Endodermal cell (in vitro differentiated cells): ENCODE data around the gene C19orf85. TPM values are rescaled to one million over a fixed set of nuclear protein-coding genes. Genes with fewer than 3 reads are reported as not detected.

Source experiments
- DNase-seq: peaks from one replicate; pipeline ENCODE4 v3.0.0-alpha.2; 2017
- H3K27ac ChIP-seq: 2 replicates; pipeline ENCODE4 v1.5.1; 2013; ENCODE audit warnings: mild to moderate bottlenecking, low read depth, low read length, moderate library complexity
- H3K27me3 ChIP-seq: 2 replicates; pipeline ENCODE4 v1.6.1; 2013; ENCODE audit warnings: mild to moderate bottlenecking, low read length, moderate library complexity; ENCODE audit not compliant: insufficient read depth, control insufficient read depth, poor library complexity, severe bottlenecking
- H3K36me3 ChIP-seq: 2 replicates; pipeline ENCODE4 v1.7.0; 2013; ENCODE audit warnings: mild to moderate bottlenecking, low read length, moderate library complexity; ENCODE audit not compliant: control insufficient read depth, insufficient read depth
- H3K4me1 ChIP-seq: one replicate; pipeline ENCODE4 v1.7.0; 2013; ENCODE audit warnings: low read length; ENCODE audit not compliant: control insufficient read depth, insufficient read depth
- H3K4me3 ChIP-seq: 2 replicates; pipeline ENCODE4 v1.5.1; 2013; ENCODE audit warnings: mild to moderate bottlenecking, low read length, moderate library complexity
- H3K9ac ChIP-seq: 2 replicates; pipeline ENCODE4 v1.6.1; 2013; ENCODE audit warnings: mild to moderate bottlenecking, low read length, moderate library complexity; ENCODE audit not compliant: poor library complexity, severe bottlenecking; ENCODE audit errors: extremely low read depth
- H3K9me3 ChIP-seq: 2 replicates; pipeline ENCODE4 v1.6.1; 2013; ENCODE audit warnings: mild to moderate bottlenecking, low read length, moderate library complexity; ENCODE audit not compliant: control insufficient read depth
- H3K27ac Mint-ChIP-seq: 2 replicates; pipeline ENCODE4 v1.8.0; 2020; ENCODE audit warnings: mixed read lengths
- H3K27me3 Mint-ChIP-seq: 2 replicates; pipeline ENCODE4 v1.8.0; 2021; ENCODE audit warnings: mild to moderate bottlenecking, mixed read lengths; ENCODE audit not compliant: insufficient read depth
- H3K36me3 Mint-ChIP-seq: 2 replicates; pipeline ENCODE4 v1.8.0; 2020; ENCODE audit warnings: low read depth, mixed read lengths
- H3K4me1 Mint-ChIP-seq: 2 replicates; pipeline ENCODE4 v1.8.0; 2020; ENCODE audit warnings: mixed read lengths
- H3K4me3 Mint-ChIP-seq: 2 replicates; pipeline ENCODE4 v1.8.0; 2020; ENCODE audit warnings: mild to moderate bottlenecking, moderate library complexity, mixed read lengths
- H3K9me3 Mint-ChIP-seq: 2 replicates; pipeline ENCODE4 v1.8.0; 2020; ENCODE audit warnings: mild to moderate bottlenecking, mixed read lengths
- CTCF ChIP-seq: fragments of 200-600 bp; sonication (generic); conservative IDR thresholded peaks from 2 replicates; pipeline ENCODE4 v1.5.0; 2021; ENCODE audit warnings: antibody characterized with exemption, mild to moderate bottlenecking
- WGBS, 2 experiments: methylation state at CpG; one replicate each; pipeline versions ENCODE4 v1.1.5 to v1.1.7; 2013; ENCODE audit warnings: missing lambda C conversion rate in 2 of 2, mixed read lengths in 1 of 2; ENCODE audit not compliant: insufficient coverage in 1 of 2, insufficient read length in 1 of 2; 5-methylcytosine and 5-hydroxymethylcytosine counted together
- total RNA-seq, 2 donors: library from RNA; stranded (reverse); fragmentation: NEBNext Ultra II Directional in 1 of 2; extraction: Animal tissue kit (Norgen Biotek cat#: 25700) in 1 of 2; gene quantifications; 2 replicates in 1 of 2; 3 replicates in 1 of 2; pipeline ENCODE4 v1.2.1, GENCODE V29; 2021

The C19orf85 gene
- total RNA-seq, 2 donors from 2014 or later, result 0.62 to 2.3 TPM

GRCh38 chr19:55419624-55420236 lies 44.8 kb downstream of the C19orf85 start:
- TF ChIP-seq CTCF, result no peak
- H3K36me3 Mint-ChIP-seq, result no peaks in the 10 kb centered on the region
- DNase-seq, result peak; percentile 38

GRCh38 chr19:55419103-55419502 lies 45.4 kb downstream of the C19orf85 start:
- Mint-ChIP-seq H3K9me3 (peaks cover 11% of the 10 kb centered on the region), H3K27me3 (peaks cover 42% of the 10 kb centered on the region), H3K36me3 (no peaks in the 10 kb centered on the region), H3K4me3 (no peak overlapping the region), H3K27ac (no peak overlapping the region), H3K4me1 (no peaks in the 10 kb centered on the region)
- no peak for TF ChIP-seq CTCF
- H3K9ac ChIP-seq, result no peak overlapping the region
- H3K27ac ChIP-seq, result no peak overlapping the region
- no peak overlapping the region for H3K4me3 ChIP-seq
- WGBS, 2 experiments, result 60 to 78% methylated on average over 1 to 5 of the region's 5 CpGs
- no peaks in the 10 kb centered on the region for H3K36me3 ChIP-seq
- H3K27me3 ChIP-seq, result no peaks in the 10 kb centered on the region
- H3K9me3 ChIP-seq, result no peaks in the 10 kb centered on the region
- no peaks in the 10 kb centered on the region for H3K4me1 ChIP-seq
- peak; percentile 31 for DNase-seq

More at GRCh38 chr19:55419624-55420236, 44.8 kb downstream of the C19orf85 start:
- Histone ChIP-seq H3K4me1 (no peaks in the 10 kb centered on the region), H3K27me3 (peaks cover 4% of the 10 kb centered on the region), H3K27ac (no peak overlapping the region), H3K9me3 (no peaks in the 10 kb centered on the region), H3K4me3 (no peak overlapping the region), H3K36me3 (no peaks in the 10 kb centered on the region), H3K9ac (no peak overlapping the region)
- Mint-ChIP-seq H3K4me3 (no peak overlapping the region), H3K27ac (no peak overlapping the region), H3K9me3 (peaks cover 11% of the 10 kb centered on the region), H3K4me1 (no peaks in the 10 kb centered on the region), H3K27me3 (peaks cover 43% of the 10 kb centered on the region)
- WGBS, 2 experiments, result 74% methylated on average over 5 of the region's 5 CpGs; no CpG with 5 or more reads in 1 of the 2 experiments

GRCh38 chr19:55418185-55418584 lies 46.4 kb downstream of the C19orf85 start:
- H3K4me1 ChIP-seq, result no peaks in the 10 kb centered on the region
- H3K9ac ChIP-seq, result no peak overlapping the region
- Mint-ChIP-seq H3K36me3 (no peaks in the 10 kb centered on the region), H3K4me1 (no peaks in the 10 kb centered on the region), H3K4me3 (no peak overlapping the region), H3K27ac (no peak overlapping the region), H3K9me3 (peaks cover 11% of the 10 kb centered on the region), H3K27me3 (peaks cover 38% of the 10 kb centered on the region)
- 24 to 25% methylated on average over 7 of the region's 7 CpGs for WGBS, 2 experiments
- H3K27me3 ChIP-seq, result no peaks in the 10 kb centered on the region
- no peaks in the 10 kb centered on the region for H3K9me3 ChIP-seq
- H3K4me3 ChIP-seq, result no peak overlapping the region
- no peaks in the 10 kb centered on the region for H3K36me3 ChIP-seq
- no peak overlapping the region for H3K27ac ChIP-seq
- DNase-seq, result peak; percentile 89
- peak; percentile 86 for TF ChIP-seq CTCF

Other genes starting within 250 kb of the C19orf85 start
- 1 to 10 TPM; 2.9 to 5.9 TPM for gene TMEM86B, start 236.0 kb downstream of the C19orf85 start, total RNA-seq
- gene PPP6R1, start 205.7 kb downstream of the C19orf85 start, total RNA-seq, result 10 to 100 TPM; 74.8 to 79.9 TPM
- 10 to 100 TPM; 43.7 to 48.5 TPM for gene HSPBP1, start 184.6 kb downstream of the C19orf85 start, total RNA-seq
- 10 to 100 TPM; 75.9 to 91.4 TPM for gene BRSK1, start 180.8 kb downstream of the C19orf85 start, total RNA-seq
- gene TMEM150B, start 139.4 kb downstream of the C19orf85 start, total RNA-seq, result under 1 TPM; 0.73 to 0.95 TPM
- gene KMT5C, start 124.9 kb downstream of the C19orf85 start, total RNA-seq, result 10 to 100 TPM; 73.1 to 80.6 TPM
- under 1 TPM; 0.75 to 0.84 TPM for gene COX6B2, start 110.0 kb downstream of the C19orf85 start, total RNA-seq
- under 1 TPM; 0.09 to 0.11 TPM for gene GARIN5B, start 101.5 kb downstream of the C19orf85 start, total RNA-seq
- 1 to 10 TPM in 1 of 2 donors, under 1 TPM in 1; 0.91 to 1.7 TPM for gene IL11, start 94.3 kb downstream of the C19orf85 start, total RNA-seq
- gene TMEM190, start 87.9 kb downstream of the C19orf85 start, total RNA-seq, result 1 to 10 TPM in 1 of 2 donors, not detected in 1; 1.2 TPM
- 1 to 10 TPM; 3.9 to 4.4 TPM for gene TMEM238, start 80.5 kb downstream of the C19orf85 start, total RNA-seq
- gene RPL28, start 78.8 kb downstream of the C19orf85 start, total RNA-seq, result 1,000 to 10,000 TPM; 1,672 to 1,902 TPM
- gene UBE2S, start 57.0 kb downstream of the C19orf85 start, total RNA-seq, result 100 to 1,000 TPM; 202 to 246 TPM
- not detected for gene SHISA7, start 21.5 kb downstream of the C19orf85 start, total RNA-seq
- 10 to 100 TPM; 35.9 to 39.2 TPM for gene ISOC2, start 3.1 kb downstream of the C19orf85 start, total RNA-seq
- gene ZNF628, start 11.9 kb upstream of the C19orf85 start, total RNA-seq, result 10 to 100 TPM in 1 of 2 donors, 1 to 10 TPM in 1; 9.9 to 12.6 TPM
- 10 to 100 TPM; 51.3 to 67.1 TPM for gene NAT14, start 20.4 kb upstream of the C19orf85 start, total RNA-seq
- gene SSC5D, start 23.7 kb upstream of the C19orf85 start, total RNA-seq, result 1 to 10 TPM; 1.4 to 2.4 TPM
- 1 to 10 TPM; 3.3 to 6.6 TPM for gene SBK2, start 72.4 kb upstream of the C19orf85 start, total RNA-seq
- 1 to 10 TPM in 1 of 2 donors, under 1 TPM in 1; 0.48 to 1.4 TPM for gene SBK3, start 80.8 kb upstream of the C19orf85 start, total RNA-seq
- 10 to 100 TPM; 27.5 to 30.7 TPM for gene ZNF579, start 116.1 kb upstream of the C19orf85 start, total RNA-seq
- 10 to 100 TPM; 19.7 to 21.1 TPM for gene FIZ1, start 134.8 kb upstream of the C19orf85 start, total RNA-seq
- 1 to 10 TPM; 5.0 to 5.8 TPM for gene ZNF524, start 135.5 kb upstream of the C19orf85 start, total RNA-seq
- 10 to 100 TPM; 14.5 to 14.9 TPM for gene ZNF865, start 140.9 kb upstream of the C19orf85 start, total RNA-seq
- gene ZNF784, start 159.8 kb upstream of the C19orf85 start, total RNA-seq, result 10 to 100 TPM in 1 of 2 donors, 1 to 10 TPM in 1; 7.2 to 10.7 TPM
- 10 to 100 TPM; 27.3 to 38.6 TPM for gene ZNF580, start 176.3 kb upstream of the C19orf85 start, total RNA-seq
- 10 to 100 TPM; 47.2 to 48.7 TPM for gene ZNF581, start 178.9 kb upstream of the C19orf85 start, total RNA-seq
- 10 to 100 TPM; 18.0 to 24.9 TPM for gene CCDC106, start 183.5 kb upstream of the C19orf85 start, total RNA-seq
- gene U2AF2, start 190.3 kb upstream of the C19orf85 start, total RNA-seq, result 100 to 1,000 TPM; 264 to 293 TPM
- 100 to 1,000 TPM; 148 to 149 TPM for gene EPN1, start 210.5 kb upstream of the C19orf85 start, total RNA-seq